Upper lobe of right lung (tissue), 1 donor: Measurements from ENCODE around the gene CPB2. TPM values are rescaled to one million over a fixed set of nuclear protein-coding genes. Genes with fewer than 3 reads are reported as not detected.

Experiments used
- ATAC-seq: fragments of 200-7000 bp; cut with Tn5 transposase; one replicate; pipeline ENCODE4 v1.9.1; 2020; ENCODE audit warnings: mild to moderate bottlenecking, moderate library complexity
- DNase-seq: peaks from one replicate; pipeline ENCODE4 v3.0.0-alpha.2; 2020
- H3K27ac ChIP-seq: fragments of 200-600 bp; one replicate; pipeline ENCODE4 v1.8.0; 2022
- H3K27me3 ChIP-seq: fragments of 200-600 bp; one replicate; pipeline ENCODE4 v1.8.0; 2022; ENCODE audit warnings: mild to moderate bottlenecking
- H3K36me3 ChIP-seq: fragments of 200-600 bp; one replicate; pipeline ENCODE4 v1.8.0; 2022
- H3K4me1 ChIP-seq: fragments of 200-600 bp; one replicate; pipeline ENCODE4 v1.8.0; 2022
- H3K4me3 ChIP-seq: fragments of 200-600 bp; one replicate; pipeline ENCODE4 v1.8.0; 2022; ENCODE audit warnings: mild to moderate bottlenecking
- H3K9me3 ChIP-seq: fragments of 200-600 bp; one replicate; pipeline ENCODE4 v1.8.0; 2022
- intact Hi-C: fragments of 100-400 bp; cut with DNase I; formaldehyde crosslinking; loops from one replicate; pipeline ENCODE4 v1.11.0; 2022
- total RNA-seq: library from RNA; stranded (reverse); fragmentation: NEBNext Ultra II Directional; extraction: Animal tissue kit (Norgen Biotek cat#: 25700); gene quantifications from one replicate; pipeline ENCODE4 v1.2.1, GENCODE V29; 2021
- TF ChIP-seq, protein P1 (sequence below): fragments of 200-600 bp; IDR thresholded peaks from one replicate; pipeline ENCODE4 v1.8.0; 2022; ENCODE audit warnings: antibody characterized with exemption
- donor health status: DM: no; HTN: yes; CAD: no; lungs with severe emphysema.

The CPB2 gene
- total RNA-seq, 1 donor from 2014 or later, result 74.4 TPM

- intact Hi-C loops, result no loop called here
- Histone ChIP-seq H3K4me1 (no peaks in the 10 kb centered on the region), H3K27ac (no peak overlapping the region), H3K4me3 (no peak overlapping the region), H3K27me3 (no peaks in the 10 kb centered on the region), H3K9me3 (no peaks in the 10 kb centered on the region), H3K36me3 (no peaks in the 10 kb centered on the region)
- ATAC-seq (peak; percentile 54), DNase-seq (no peak)
- TF ChIP-seq, protein P1, sequence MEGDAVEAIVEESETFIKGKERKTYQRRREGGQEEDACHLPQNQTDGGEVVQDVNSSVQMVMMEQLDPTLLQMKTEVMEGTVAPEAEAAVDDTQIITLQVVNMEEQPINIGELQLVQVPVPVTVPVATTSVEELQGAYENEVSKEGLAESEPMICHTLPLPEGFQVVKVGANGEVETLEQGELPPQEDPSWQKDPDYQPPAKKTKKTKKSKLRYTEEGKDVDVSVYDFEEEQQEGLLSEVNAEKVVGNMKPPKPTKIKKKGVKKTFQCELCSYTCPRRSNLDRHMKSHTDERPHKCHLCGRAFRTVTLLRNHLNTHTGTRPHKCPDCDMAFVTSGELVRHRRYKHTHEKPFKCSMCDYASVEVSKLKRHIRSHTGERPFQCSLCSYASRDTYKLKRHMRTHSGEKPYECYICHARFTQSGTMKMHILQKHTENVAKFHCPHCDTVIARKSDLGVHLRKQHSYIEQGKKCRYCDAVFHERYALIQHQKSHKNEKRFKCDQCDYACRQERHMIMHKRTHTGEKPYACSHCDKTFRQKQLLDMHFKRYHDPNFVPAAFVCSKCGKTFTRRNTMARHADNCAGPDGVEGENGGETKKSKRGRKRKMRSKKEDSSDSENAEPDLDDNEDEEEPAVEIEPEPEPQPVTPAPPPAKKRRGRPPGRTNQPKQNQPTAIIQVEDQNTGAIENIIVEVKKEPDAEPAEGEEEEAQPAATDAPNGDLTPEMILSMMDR, result no peak
Observed at GRCh38 chr13:46057256-46058015, 47.4 kb downstream of the CPB2 start.

- Histone ChIP-seq H3K36me3 (no peaks in the 10 kb centered on the region), H3K27ac (peak overlapping the region; percentile 91), H3K4me3 (peak overlapping the region; percentile 77), H3K9me3 (no peaks in the 10 kb centered on the region), H3K27me3 (no peaks in the 10 kb centered on the region), H3K4me1 (peaks cover 14% of the 10 kb centered on the region)
- TF ChIP-seq, protein P1, result no peak
- no peak for DNase-seq
- ATAC-seq, result no peak
- intact Hi-C loops, result no loop called here
Observed at GRCh38 chr13:46053162-46054012, 51.4 kb downstream of the CPB2 start.

GRCh38 chr13:46052319-46053161, 52.3 kb downstream of the CPB2 start, which contains the start of gene ZC3H13:
TSS of gene ZC3H13 (minus strand) at chr13:46052746. CDS start at chr13:46045507, 7,239 bp downstream.
- H3K4me3 ChIP-seq, result peak within 1 kb of the TSS; percentile 77
- DNase-seq (peak; percentile 96), ATAC-seq (peak; percentile 100)
- no peaks in the 10 kb centered on the region for H3K9me3 ChIP-seq
- H3K36me3 ChIP-seq, result no peaks in the 10 kb centered on the region
- H3K4me1 ChIP-seq, result peaks cover 14% of the 10 kb centered on the region
- TF ChIP-seq, protein P1, result peak; percentile 35
- H3K27ac ChIP-seq, result peak within 1 kb of the TSS; percentile 91
- intact Hi-C loops, result no loop called here
- H3K27me3 ChIP-seq, result no peaks in the 10 kb centered on the region

DNA sequence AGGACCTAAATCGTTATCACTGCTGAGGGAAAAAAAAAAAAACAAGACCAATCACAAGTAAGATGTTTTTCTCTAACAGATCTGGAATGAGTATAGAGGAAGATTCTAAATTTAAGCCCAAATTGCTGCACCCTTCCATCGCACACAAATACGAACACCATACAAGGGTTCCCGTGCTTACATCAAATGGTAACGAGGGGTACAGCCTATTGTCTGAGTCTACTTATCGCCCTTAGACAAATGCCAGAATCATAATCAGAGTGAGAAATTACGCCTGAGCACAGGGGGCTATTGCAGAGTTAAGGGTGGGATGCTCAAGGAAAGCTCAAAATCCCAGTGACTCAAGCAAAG, 52.9 kb downstream of the CPB2 start:
- H3K36me3 ChIP-seq, result no peaks in the 10 kb centered on the region
- H3K4me3 ChIP-seq, result peak overlapping the region; percentile 77
- H3K27ac ChIP-seq, result peak overlapping the region; percentile 91
- TF ChIP-seq, protein P1, result no peak
- H3K4me1 ChIP-seq, result peaks cover 14% of the 10 kb centered on the region
- DNase-seq (no peak), ATAC-seq (peak; percentile 10)
- H3K27me3 ChIP-seq, result no peaks in the 10 kb centered on the region
- intact Hi-C loops, result no loop called here
- no peaks in the 10 kb centered on the region for H3K9me3 ChIP-seq

GRCh38 chr13:46050771-46051170, 54.1 kb downstream of the CPB2 start:
- intact Hi-C loops, result no loop called here
- Histone ChIP-seq H3K36me3 (no peaks in the 10 kb centered on the region), H3K4me3 (peak overlapping the region; percentile 77), H3K27me3 (no peaks in the 10 kb centered on the region), H3K4me1 (peaks cover 14% of the 10 kb centered on the region), H3K9me3 (no peaks in the 10 kb centered on the region), H3K27ac (no peak overlapping the region)
- TF ChIP-seq, protein P1, result no peak
- DNase-seq, result no peak
- no peak for ATAC-seq
